Spinal cord (tissue), 10 donors: Measurements from ENCODE around the gene IQCK. TPM values are rescaled to one million over a fixed set of nuclear protein-coding genes. Genes with fewer than 3 reads are reported as not detected.

ENCODE experiments used
- DNase-seq, 6 donors: peaks; one replicate each; pipeline versions ENCODE4 v3.0.0 to v3.0.0-alpha.2; 2013 to 2015; ENCODE audit warnings: low spot score in 6 of 6, low read depth in 4 of 6
- H3K27ac ChIP-seq: one replicate; pipeline ENCODE4 v1.5.1; 2013; ENCODE audit warnings: low read depth, low read length, control low read depth
- H3K27me3 ChIP-seq: one replicate; pipeline ENCODE4 v1.6.1; 2013; ENCODE audit warnings: low read length; ENCODE audit not compliant: control insufficient read depth, insufficient read depth
- H3K36me3 ChIP-seq: one replicate; pipeline ENCODE4 v1.6.1; 2013; ENCODE audit warnings: low read length; ENCODE audit not compliant: control insufficient read depth, insufficient read depth
- H3K4me1 ChIP-seq: one replicate; pipeline ENCODE4 v1.6.1; 2013; ENCODE audit warnings: low read length; ENCODE audit not compliant: control insufficient read depth, insufficient read depth
- H3K4me3 ChIP-seq: one replicate; pipeline ENCODE4 v1.5.1; 2013; ENCODE audit warnings: low read depth, low read length, control low read depth
- H3K9me3 ChIP-seq: one replicate; pipeline ENCODE4 v1.6.1; 2013; ENCODE audit warnings: low read length; ENCODE audit not compliant: control insufficient read depth, insufficient read depth
- WGBS: methylation state at CpG from one replicate; pipeline ENCODE4 v1.1.5; 2013; ENCODE audit warnings: missing lambda C conversion rate; ENCODE audit not compliant: insufficient coverage; 5-methylcytosine and 5-hydroxymethylcytosine counted together
- polyA plus RNA-seq, 2 donors: library from polyadenylated mRNA; unstranded; fragments of 120-200 nt; gene quantifications; one replicate each; pipeline ENCODE4 v1.2.1, GENCODE V29; 2013; ENCODE audit not compliant: insufficient read length in 2 of 2
- total RNA-seq, 2 donors: library from RNA; depleted of rRNA in 1 of 2; stranded (reverse); fragments of 120-200 nt in 1 of 2; fragments of >200 nt in 1 of 2; gene quantifications; one replicate each; pipeline versions ENCODE4 v1.2.3 to v1.2.4, GENCODE V29; 2013 to 2014
- donor health status: healthy.

IQCK gene
- total and polyA plus RNA-seq, 4 donors: 12.0 to 25.5 (median 19.0) TPM

DNA sequence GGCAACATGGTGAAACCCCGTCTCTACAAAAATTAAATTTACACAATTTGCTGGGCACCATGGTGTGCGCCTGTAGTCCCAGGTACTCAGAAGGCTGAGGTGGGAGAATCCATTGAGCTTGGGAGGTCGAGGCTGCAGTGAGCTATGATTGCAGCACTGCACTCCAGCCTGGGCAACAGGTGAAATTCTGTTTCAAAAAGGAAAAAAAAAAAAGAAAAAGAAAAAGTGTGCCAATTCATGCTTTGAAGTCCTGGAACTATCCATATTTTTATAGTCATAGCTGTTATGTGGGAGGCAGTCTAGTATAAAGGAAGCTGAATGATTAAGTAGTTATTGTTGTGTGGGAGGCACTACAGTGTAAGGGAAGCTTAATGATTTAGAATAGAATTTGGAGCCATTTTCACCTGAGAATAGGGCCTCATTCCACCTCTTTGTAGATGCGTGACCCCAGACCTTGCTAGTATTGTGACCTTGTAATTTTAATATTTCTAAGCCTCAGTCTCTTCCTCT is 31.6 kb downstream of the IQCK start:
- 94% methylated on average over 2 of the region's 4 CpGs for WGBS
- H3K27ac ChIP-seq: no peak overlapping the region
- no peak overlapping the region for H3K4me3 ChIP-seq
- H3K9me3 ChIP-seq: no peaks in the 10 kb centered on the region
- no peak for DNase-seq
- H3K27me3 ChIP-seq: no peaks in the 10 kb centered on the region
- peaks cover 9% of the 10 kb centered on the region for H3K4me1 ChIP-seq
- no peaks in the 10 kb centered on the region for H3K36me3 ChIP-seq

DNA sequence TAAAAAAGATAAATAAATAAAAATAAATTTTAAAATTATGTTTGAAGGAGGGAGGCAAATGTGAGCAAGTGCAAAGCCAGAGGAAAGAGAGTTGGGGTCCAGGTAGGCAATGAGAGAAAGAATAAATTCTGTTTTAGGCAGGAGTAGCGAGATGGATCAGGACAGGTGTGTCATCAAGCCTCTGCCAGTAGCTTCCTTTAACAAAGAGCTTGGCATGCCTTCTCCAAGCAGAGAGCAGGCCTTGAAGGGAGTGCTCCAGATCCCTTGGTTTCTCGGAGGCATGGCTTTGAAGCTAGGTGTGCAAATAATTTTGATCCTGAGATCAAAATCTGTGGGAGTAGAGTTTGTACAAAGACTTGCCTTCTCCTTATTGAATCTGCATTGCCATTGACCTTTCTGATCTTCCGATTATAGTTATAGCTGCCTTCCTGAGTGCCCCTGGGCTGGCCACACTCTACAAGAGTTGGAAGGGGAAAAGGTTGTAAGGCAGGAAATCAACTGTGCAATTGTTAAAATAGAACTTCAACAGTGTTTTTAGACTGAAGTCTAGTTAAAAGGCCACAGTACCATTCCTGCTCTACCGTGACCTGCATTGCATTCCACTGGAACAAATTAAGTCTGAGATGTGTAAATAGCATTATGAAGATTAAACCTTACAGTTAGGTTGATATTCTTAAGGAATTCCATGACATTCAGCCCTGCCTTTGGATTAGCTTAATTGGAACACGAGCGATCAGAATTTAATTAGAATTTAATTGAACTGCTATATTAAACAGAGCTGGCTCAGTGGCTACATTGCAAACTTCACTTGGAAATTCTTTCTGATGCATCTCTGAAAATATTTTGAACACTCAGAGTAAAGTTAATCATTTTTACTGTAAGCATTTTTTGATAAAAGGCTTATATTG is 33.7 kb downstream of the IQCK start:
- H3K27ac ChIP-seq: no peak overlapping the region
- H3K4me1 ChIP-seq: peaks cover 4% of the 10 kb centered on the region
- WGBS: 95% methylated on average over 2 of the region's 6 CpGs
- DNase-seq: peak in 1 of 6 donors; percentile 72
- H3K4me3 ChIP-seq: no peak overlapping the region
- H3K9me3 ChIP-seq: no peaks in the 10 kb centered on the region
- H3K27me3 ChIP-seq: no peaks in the 10 kb centered on the region
- no peaks in the 10 kb centered on the region for H3K36me3 ChIP-seq

DNA sequence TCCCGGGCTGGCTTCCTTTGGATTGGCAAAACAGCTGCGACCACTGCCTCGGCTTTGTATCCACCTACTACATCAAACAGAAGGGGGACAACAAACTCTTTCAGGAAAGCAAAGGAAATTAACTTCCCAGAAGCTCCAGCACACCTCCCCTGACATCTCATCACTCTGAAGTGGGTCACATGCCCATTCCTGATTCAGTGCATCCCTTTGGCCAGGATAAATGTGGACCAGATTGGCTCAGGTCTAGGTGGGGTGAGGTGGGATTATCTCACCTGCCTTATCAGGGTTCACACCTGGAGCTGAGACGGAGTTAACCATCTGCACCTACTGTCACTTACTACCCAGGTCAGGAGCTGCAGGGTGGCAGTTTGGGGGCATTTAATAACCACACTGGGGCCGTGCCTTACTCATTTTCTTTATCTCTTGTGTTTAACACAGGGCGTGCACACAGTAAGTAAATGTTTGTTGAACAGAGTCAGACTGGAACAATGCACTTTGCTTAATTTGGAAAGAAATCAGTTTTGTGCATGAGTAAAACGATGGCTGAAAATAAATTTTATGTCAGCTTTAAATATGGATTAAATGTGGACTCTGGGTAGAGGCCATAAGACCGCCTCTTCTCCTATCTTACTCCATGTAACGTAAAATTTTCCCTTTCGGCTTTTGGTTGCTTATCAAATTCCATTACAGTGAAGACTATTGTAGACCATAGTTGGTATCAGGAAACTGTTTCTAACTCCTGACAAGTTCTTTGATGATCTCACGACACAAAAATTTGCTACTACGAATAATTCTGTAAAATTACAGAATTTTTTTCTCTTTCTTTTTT is 36.0 kb downstream of the IQCK start:
- H3K27ac ChIP-seq: no peak overlapping the region
- H3K4me1 ChIP-seq: peaks cover 13% of the 10 kb centered on the region
- WGBS: 56% methylated on average over 4 of the region's 12 CpGs
- no peaks in the 10 kb centered on the region for H3K36me3 ChIP-seq
- DNase-seq: no peak
- no peak overlapping the region for H3K4me3 ChIP-seq
- no peaks in the 10 kb centered on the region for H3K27me3 ChIP-seq
- no peaks in the 10 kb centered on the region for H3K9me3 ChIP-seq

DNA sequence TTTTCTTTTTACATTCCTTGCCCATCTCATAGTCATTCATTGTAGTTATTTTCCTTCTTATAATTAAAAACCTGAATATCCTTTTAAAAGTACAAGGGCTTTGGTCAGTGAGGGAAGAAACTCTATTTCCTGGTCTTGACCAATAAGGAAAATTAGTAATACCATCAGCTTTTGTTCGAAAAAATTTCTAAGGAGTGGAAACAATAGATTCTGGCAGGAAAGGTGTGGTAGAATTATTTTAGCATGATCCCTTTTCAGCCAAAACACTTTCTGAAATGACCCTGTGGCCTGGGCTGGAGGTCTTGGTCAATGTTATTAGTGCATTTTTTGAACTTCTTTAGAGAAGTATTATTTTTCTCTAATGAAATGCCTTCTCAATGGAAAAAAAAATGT is 36.6 kb downstream of the IQCK start:
- no peak for DNase-seq
- H3K36me3 ChIP-seq: no peaks in the 10 kb centered on the region
- no peaks in the 10 kb centered on the region for H3K27me3 ChIP-seq
- H3K9me3 ChIP-seq: no peaks in the 10 kb centered on the region
- peaks cover 13% of the 10 kb centered on the region for H3K4me1 ChIP-seq
- no peak overlapping the region for H3K27ac ChIP-seq
- WGBS: no CpG with 5 or more reads among the region's 1 CpG
- no peak overlapping the region for H3K4me3 ChIP-seq

DNA sequence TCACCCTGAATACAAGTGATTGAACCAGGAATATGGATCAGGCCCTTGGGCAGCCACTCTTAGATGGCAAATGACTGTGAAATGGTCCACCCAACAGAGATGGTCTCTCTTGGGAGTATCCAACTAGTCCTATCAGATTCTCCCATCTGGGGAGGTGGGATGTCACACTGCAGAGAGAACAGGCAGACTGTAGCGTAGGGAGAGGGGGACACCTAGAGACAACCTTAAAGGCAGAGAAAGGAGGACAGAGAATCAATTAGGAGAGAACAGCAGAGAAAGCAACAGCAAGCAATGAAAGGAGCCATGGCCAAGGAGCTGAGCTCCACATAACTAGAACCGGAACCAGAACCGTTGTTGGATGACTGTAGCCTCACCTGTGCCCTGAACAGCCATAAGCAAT is 37.2 kb downstream of the IQCK start:
- Histone ChIP-seq H3K9me3 (no peaks in the 10 kb centered on the region), H3K4me1 (peaks cover 13% of the 10 kb centered on the region), H3K27me3 (no peaks in the 10 kb centered on the region), H3K27ac (no peak overlapping the region), H3K36me3 (no peaks in the 10 kb centered on the region), H3K4me3 (no peak overlapping the region)
- WGBS: 95% methylated on average over 3 of the region's 3 CpGs
- no peak for DNase-seq

DNA sequence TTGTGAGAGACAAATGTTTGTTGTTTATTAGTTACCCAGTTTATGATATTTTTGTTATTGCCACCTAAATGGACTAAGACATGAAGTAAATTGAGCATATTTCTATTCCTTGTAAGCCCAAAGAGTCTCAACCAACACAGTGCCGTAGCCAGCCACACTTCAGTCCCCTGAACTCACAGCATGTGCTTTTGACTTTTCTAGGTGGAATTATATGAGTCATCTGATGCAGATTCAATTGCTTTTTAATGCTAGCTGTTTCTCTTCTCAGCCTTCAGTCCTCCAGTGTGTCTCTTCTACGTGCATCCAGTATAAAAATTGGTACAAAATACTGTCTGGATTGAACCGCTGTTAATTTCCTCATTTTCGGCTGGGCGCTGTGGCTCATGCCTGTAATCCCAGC is 39.0 kb downstream of the IQCK start:
- Histone ChIP-seq H3K4me3 (no peak overlapping the region), H3K27me3 (no peaks in the 10 kb centered on the region), H3K27ac (peak overlapping the region; percentile 80), H3K9me3 (no peaks in the 10 kb centered on the region), H3K36me3 (no peaks in the 10 kb centered on the region), H3K4me1 (peaks cover 13% of the 10 kb centered on the region)
- WGBS: 78% methylated on average over 4 of the region's 5 CpGs
- DNase-seq: peak in 1 of 6 donors; percentile 37

DNA sequence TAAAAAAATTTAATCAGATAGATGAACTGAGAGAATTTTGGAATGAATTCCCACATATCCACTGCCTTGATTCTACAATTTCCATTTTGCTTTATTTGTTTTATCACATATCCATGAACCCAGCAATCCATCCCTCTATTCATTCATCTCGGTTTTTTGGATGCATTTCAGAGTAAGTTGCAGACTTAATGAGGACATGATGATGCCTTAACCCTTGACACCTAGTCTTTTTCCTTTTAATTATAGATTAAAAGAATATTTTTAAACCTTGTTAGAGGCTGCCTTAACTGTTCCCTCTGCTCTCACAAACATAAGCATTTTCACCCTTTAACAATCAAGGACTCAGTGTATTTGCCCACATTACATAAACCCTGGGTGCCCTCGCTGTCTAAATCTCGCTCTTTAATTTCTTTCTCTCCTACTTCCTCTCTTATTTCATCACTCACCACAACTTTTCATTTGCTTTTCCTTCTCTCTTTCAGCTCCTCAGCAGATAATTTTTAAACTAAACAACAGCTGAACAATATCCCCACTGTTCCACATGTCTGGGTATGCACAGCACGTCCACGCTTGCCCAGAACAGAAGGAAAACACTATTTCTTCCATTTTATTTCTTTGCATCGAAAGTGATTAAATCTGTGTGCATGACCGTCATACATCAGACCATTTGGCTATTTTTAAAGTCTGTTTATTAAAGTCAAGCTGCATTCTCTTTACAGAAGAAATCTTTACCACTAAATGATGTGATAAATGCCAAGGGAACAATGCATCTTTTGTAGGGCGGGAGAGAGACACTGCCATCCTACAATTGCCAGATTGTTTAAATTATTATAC is 39.9 kb downstream of the IQCK start:
- peaks cover 13% of the 10 kb centered on the region for H3K4me1 ChIP-seq
- WGBS: 23% methylated on average over 4 of the region's 8 CpGs
- peak overlapping the region; percentile 80 for H3K27ac ChIP-seq
- peak in 5 of 6 donors; percentile 32 to 84 (median 50) for DNase-seq
- no peaks in the 10 kb centered on the region for H3K9me3 ChIP-seq
- no peak overlapping the region for H3K4me3 ChIP-seq
- H3K36me3 ChIP-seq: no peaks in the 10 kb centered on the region
- no peaks in the 10 kb centered on the region for H3K27me3 ChIP-seq

DNA sequence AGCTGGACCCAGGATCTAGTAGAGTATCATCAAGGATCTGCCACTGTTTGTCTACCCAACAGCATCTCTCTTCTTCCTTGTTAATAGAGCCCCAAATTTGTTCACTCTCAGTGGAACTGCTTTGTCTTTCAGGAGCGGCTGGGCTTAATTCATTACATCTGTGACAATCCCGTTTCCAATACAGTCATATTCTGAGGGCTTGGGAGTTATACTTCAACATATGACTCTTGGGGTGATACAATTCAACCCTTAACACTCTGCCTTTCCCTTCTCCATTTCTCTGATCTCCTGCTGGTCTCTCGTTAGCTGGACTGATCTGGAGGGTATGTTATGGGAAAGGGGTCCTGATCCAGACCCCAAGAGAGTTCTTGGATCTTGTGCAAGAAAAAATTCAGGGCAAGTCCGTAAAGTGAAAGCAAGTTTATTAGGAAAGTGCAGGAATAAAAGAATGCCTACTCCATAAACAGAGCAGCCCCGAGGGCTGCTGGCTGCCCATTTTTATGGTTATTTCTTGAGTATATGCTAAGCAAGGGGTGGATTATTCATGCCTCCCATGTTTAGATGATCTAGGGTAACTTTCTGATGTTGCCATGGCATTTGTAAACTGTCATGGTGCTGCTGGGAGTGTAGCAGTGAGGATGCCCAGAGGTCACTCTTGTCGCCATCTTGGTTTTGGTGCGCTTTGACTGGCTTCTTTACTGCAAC is 42.4 kb downstream of the IQCK start:
- DNase-seq: no peak
- no peaks in the 10 kb centered on the region for H3K9me3 ChIP-seq
- WGBS: 93% methylated on average over 3 of the region's 7 CpGs
- H3K36me3 ChIP-seq: no peaks in the 10 kb centered on the region
- no peak overlapping the region for H3K4me3 ChIP-seq
- H3K4me1 ChIP-seq: peaks cover 16% of the 10 kb centered on the region
- H3K27me3 ChIP-seq: no peaks in the 10 kb centered on the region
- no peak overlapping the region for H3K27ac ChIP-seq
